WTC11 (cell line): ENCODE results near the gene KLHL11. TPM values are rescaled to one million over a fixed set of nuclear protein-coding genes. Genes with fewer than 3 reads are reported as not detected.

ENCODE experiments used
- ATAC-seq: fragments of 200-7000 bp; cut with Tn5 transposase; 2 replicates; pipeline ENCODE4 v1.10.0; 2021; ENCODE audit warnings: mild to moderate bottlenecking, moderate library complexity
- CTCF ChIA-PET: fragments of 300-600 bp; sonication (Branson Sonifier 250); formaldehyde crosslinking; loops from one replicate; lab custom pipeline; 2021; ENCODE audit warnings: antibody characterized with exemption; lab: Charles Lee
- POLR2A ChIA-PET: fragments of 350-600 bp; sonication (Branson Sonifier 250); formaldehyde crosslinking; loops from one replicate; lab custom pipeline; 2021; ENCODE audit warnings: antibody characterized with exemption; lab: Charles Lee
- DNase-seq: peaks from one replicate; pipeline ENCODE4 v3.0.0; 2021; ENCODE audit warnings: low spot score
- H3K27ac Mint-ChIP-seq: 2 replicates; pipeline ENCODE4 v1.8.0; 2021; ENCODE audit warnings: mixed read lengths
- H3K27me3 Mint-ChIP-seq: 2 replicates; pipeline ENCODE4 v1.8.0; 2021; ENCODE audit warnings: low read depth, mild to moderate bottlenecking, moderate library complexity, mixed read lengths
- H3K36me3 Mint-ChIP-seq: 2 replicates; pipeline ENCODE4 v1.8.0; 2021; ENCODE audit warnings: mixed read lengths
- H3K4me1 Mint-ChIP-seq: 2 replicates; pipeline ENCODE4 v1.8.0; 2022; ENCODE audit warnings: mixed read lengths
- H3K4me3 Mint-ChIP-seq: 2 replicates; pipeline ENCODE4 v1.8.0; 2021; ENCODE audit warnings: mild to moderate bottlenecking, moderate library complexity, mixed read lengths
- H3K9me3 Mint-ChIP-seq: 2 replicates; pipeline ENCODE4 v1.8.0; 2021; ENCODE audit warnings: mixed read lengths
- ATF1 ChIP-seq: sonication (generic); formaldehyde crosslinking; IDR thresholded peaks from 2 replicates; pipeline ENCODE4 v1.8.1; 2023; ENCODE audit warnings: mild to moderate bottlenecking, moderate library complexity, missing genetic modification reagents
- ETV6 ChIP-seq: sonication (generic); formaldehyde crosslinking; IDR thresholded peaks from 2 replicates; pipeline ENCODE4 v1.8.1; 2022; ENCODE audit warnings: mild to moderate bottlenecking, missing genetic modification reagents
- FOXK1 ChIP-seq: sonication (generic); formaldehyde crosslinking; IDR thresholded peaks from 2 replicates; pipeline ENCODE4 v1.8.0; 2022; ENCODE audit warnings: mild to moderate bottlenecking, moderate library complexity, missing genetic modification reagents
- GABPB1 ChIP-seq: sonication (generic); formaldehyde crosslinking; IDR thresholded peaks from 2 replicates; pipeline ENCODE4 v1.8.1; 2023; ENCODE audit warnings: mild to moderate bottlenecking, missing genetic modification reagents
- IRF2 ChIP-seq: sonication (generic); formaldehyde crosslinking; IDR thresholded peaks from 2 replicates; pipeline ENCODE4 v1.8.0; 2022; ENCODE audit warnings: low read depth, missing genetic modification reagents, borderline replicate concordance
- JUN ChIP-seq: sonication (generic); formaldehyde crosslinking; IDR thresholded peaks from 2 replicates; pipeline ENCODE4 v1.8.0; 2023; ENCODE audit warnings: mild to moderate bottlenecking, missing genetic modification reagents
- KAT7 ChIP-seq: sonication (generic); formaldehyde crosslinking; IDR thresholded peaks from 2 replicates; pipeline ENCODE4 v1.8.1; 2023; ENCODE audit warnings: missing genetic modification reagents, mild to moderate bottlenecking, borderline replicate concordance
- NFATC4 ChIP-seq: fragments of 250-450 bp; sonication (Bioruptor Pico); IDR thresholded peaks from 2 replicates; pipeline ENCODE4 v1.9.0; 2021; ENCODE audit warnings: mild to moderate bottlenecking
- NR2C2 ChIP-seq: sonication (generic); formaldehyde crosslinking; IDR thresholded peaks from 2 replicates; pipeline ENCODE4 v1.8.0; 2022; ENCODE audit warnings: mild to moderate bottlenecking, missing genetic modification reagents
- SMAD3 ChIP-seq: sonication (generic); formaldehyde crosslinking; IDR thresholded peaks from 2 replicates; pipeline ENCODE4 v1.8.0; 2022; ENCODE audit warnings: missing genetic modification reagents, mild to moderate bottlenecking, borderline replicate concordance
- TP53 ChIP-seq: sonication (generic); formaldehyde crosslinking; IDR thresholded peaks from 2 replicates; pipeline ENCODE4 v1.8.1; 2023; ENCODE audit warnings: mild to moderate bottlenecking, missing genetic modification reagents
- ZNF138 ChIP-seq: sonication (generic); formaldehyde crosslinking; conservative IDR thresholded peaks from 2 replicates; pipeline ENCODE4 v1.8.1; 2022; ENCODE audit warnings: mild to moderate bottlenecking, moderate library complexity, missing genetic modification reagents
- ZNF317 ChIP-seq: sonication (generic); formaldehyde crosslinking; IDR thresholded peaks from 2 replicates; pipeline ENCODE4 v1.8.1; 2023; ENCODE audit warnings: low read depth, mild to moderate bottlenecking, moderate library complexity, missing genetic modification reagents, borderline replicate concordance
- ZNF396 ChIP-seq: fragments of 250-450 bp; sonication (Bioruptor Pico); IDR thresholded peaks from 2 replicates; pipeline ENCODE4 v1.8.0; 2021; ENCODE audit warnings: mild to moderate bottlenecking, moderate library complexity, borderline replicate concordance
- total RNA-seq: library from RNA; stranded (reverse); gene quantifications from 3 replicates; pipeline ENCODE4 v1.2.3, GENCODE V29; 2021
- TF ChIP-seq, protein P1 (sequence below): sonication (generic); formaldehyde crosslinking; IDR thresholded peaks from 2 replicates; pipeline ENCODE4 v1.8.0; 2023; ENCODE audit warnings: mild to moderate bottlenecking, missing genetic modification reagents
- TF ChIP-seq, protein P2 (sequence below): sonication (generic); formaldehyde crosslinking; IDR thresholded peaks from 2 replicates; pipeline ENCODE4 v1.8.1; 2023; ENCODE audit warnings: mild to moderate bottlenecking, moderate library complexity, missing genetic modification reagents
- TF ChIP-seq, protein P3 (sequence below): sonication (generic); formaldehyde crosslinking; IDR thresholded peaks from 2 replicates; pipeline ENCODE4 v1.8.0; 2022; ENCODE audit warnings: mild to moderate bottlenecking, missing genetic modification reagents
- TF ChIP-seq, protein P4 (sequence below): sonication (generic); formaldehyde crosslinking; IDR thresholded peaks from 2 replicates; pipeline ENCODE4 v1.8.1; 2023; ENCODE audit warnings: mild to moderate bottlenecking, missing genetic modification reagents, moderate library complexity

The KLHL11 gene
- total RNA-seq, 1 experiment from 2014 or later: 15.0 TPM

DNA sequence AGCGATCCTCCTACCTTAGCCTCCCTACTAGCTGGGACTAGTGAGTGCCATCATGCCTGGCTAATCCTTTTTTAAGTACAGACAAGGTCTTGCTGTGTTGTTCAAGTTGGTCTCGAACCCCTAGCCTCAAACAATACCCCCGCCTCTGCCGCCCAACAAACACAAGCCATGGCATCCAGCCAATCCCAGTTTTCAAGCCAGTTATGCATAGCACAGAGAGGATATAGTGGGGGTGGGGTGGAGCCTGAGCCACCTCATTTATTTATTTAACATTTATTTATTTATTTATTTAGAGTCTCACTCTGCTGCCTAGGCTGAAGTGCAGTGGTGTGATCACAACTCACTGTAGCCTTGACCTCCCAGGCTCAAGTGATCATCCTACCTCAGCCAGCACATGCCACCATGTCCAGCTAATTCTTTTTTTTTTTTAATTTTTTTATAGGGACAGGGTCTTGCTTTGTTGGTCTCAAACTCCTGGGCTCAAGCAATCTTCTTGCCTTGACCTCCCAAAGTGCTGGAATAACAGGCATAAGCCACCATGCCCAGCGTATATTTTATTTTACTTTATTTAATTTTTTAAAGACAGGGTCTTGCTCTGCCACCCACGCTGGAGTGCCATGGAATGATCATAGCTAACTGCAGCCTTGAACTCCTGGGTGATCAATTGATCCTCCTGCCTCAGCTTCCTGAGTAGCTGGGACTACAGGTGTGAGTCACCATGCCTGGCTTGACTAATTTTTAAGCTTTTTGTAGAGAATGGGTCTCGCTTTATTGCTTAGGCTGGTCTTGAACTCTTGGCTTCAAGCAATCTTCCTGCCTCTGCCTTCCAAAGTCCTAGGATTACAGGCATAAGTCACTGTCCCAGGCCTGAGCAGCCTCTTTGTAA lies 26.2 kb upstream of the KLHL11 start:
- POLR2A ChIA-PET: interaction anchor here (0.5 kb wide), 1 partner anchor 72 kb away, joined by 3 read pairs; no protein-coding TSS in a partner anchor
- no peaks in the 10 kb centered on the region for H3K9me3 Mint-ChIP-seq
- TF ChIP-seq TP53 (CRISPR knock-in tag) (no peak), ATF1 (no peak), FOXK1 (CRISPR knock-in tag) (no peak), ZNF138 (CRISPR knock-in tag) (no peak), JUN (CRISPR knock-in tag) (no peak), ZNF317 (CRISPR knock-in tag) (no peak), KAT7 (CRISPR knock-in tag) (no peak), ZNF396 (no peak), NFATC4 (CRISPR knock-in tag) (no peak), IRF2 (CRISPR knock-in tag) (no peak), ETV6 (CRISPR knock-in tag) (no peak), SMAD3 (CRISPR knock-in tag) (no peak)
- TF ChIP-seq, protein P1, sequence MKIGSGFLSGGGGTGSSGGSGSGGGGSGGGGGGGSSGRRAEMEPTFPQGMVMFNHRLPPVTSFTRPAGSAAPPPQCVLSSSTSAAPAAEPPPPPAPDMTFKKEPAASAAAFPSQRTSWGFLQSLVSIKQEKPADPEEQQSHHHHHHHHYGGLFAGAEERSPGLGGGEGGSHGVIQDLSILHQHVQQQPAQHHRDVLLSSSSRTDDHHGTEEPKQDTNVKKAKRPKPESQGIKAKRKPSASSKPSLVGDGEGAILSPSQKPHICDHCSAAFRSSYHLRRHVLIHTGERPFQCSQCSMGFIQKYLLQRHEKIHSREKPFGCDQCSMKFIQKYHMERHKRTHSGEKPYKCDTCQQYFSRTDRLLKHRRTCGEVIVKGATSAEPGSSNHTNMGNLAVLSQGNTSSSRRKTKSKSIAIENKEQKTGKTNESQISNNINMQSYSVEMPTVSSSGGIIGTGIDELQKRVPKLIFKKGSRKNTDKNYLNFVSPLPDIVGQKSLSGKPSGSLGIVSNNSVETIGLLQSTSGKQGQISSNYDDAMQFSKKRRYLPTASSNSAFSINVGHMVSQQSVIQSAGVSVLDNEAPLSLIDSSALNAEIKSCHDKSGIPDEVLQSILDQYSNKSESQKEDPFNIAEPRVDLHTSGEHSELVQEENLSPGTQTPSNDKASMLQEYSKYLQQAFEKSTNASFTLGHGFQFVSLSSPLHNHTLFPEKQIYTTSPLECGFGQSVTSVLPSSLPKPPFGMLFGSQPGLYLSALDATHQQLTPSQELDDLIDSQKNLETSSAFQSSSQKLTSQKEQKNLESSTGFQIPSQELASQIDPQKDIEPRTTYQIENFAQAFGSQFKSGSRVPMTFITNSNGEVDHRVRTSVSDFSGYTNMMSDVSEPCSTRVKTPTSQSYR (CRISPR knock-in tag): no peak
- TF ChIP-seq, protein P2, sequence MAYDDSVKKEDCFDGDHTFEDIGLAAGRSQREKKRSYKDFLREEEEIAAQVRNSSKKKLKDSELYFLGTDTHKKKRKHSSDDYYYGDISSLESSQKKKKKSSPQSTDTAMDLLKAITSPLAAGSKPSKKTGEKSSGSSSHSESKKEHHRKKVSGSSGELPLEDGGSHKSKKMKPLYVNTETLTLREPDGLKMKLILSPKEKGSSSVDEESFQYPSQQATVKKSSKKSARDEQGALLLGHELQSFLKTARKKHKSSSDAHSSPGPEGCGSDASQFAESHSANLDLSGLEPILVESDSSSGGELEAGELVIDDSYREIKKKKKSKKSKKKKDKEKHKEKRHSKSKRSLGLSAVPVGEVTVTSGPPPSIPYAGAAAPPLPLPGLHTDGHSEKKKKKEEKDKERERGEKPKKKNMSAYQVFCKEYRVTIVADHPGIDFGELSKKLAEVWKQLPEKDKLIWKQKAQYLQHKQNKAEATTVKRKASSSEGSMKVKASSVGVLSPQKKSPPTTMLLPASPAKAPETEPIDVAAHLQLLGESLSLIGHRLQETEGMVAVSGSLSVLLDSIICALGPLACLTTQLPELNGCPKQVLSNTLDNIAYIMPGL: no peak
- TF ChIP-seq, protein P3, sequence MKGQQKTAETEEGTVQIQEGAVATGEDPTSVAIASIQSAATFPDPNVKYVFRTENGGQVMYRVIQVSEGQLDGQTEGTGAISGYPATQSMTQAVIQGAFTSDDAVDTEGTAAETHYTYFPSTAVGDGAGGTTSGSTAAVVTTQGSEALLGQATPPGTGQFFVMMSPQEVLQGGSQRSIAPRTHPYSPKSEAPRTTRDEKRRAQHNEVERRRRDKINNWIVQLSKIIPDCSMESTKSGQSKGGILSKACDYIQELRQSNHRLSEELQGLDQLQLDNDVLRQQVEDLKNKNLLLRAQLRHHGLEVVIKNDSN (CRISPR knock-in tag): no peak
- TF ChIP-seq, protein P4, sequence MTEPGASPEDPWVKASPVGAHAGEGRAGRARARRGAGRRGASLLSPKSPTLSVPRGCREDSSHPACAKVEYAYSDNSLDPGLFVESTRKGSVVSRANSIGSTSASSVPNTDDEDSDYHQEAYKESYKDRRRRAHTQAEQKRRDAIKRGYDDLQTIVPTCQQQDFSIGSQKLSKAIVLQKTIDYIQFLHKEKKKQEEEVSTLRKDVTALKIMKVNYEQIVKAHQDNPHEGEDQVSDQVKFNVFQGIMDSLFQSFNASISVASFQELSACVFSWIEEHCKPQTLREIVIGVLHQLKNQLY (CRISPR knock-in tag): no peak
- ATAC-seq (no peak), DNase-seq (no peak)
- CTCF ChIA-PET: interaction anchor here (1.7 kb wide), 1 partner anchor 68 kb away, joined by 6 read pairs; no protein-coding TSS in a partner anchor
- H3K27me3 Mint-ChIP-seq: no peaks in the 10 kb centered on the region; the same call in 1 of the 2 replicates
- H3K36me3 Mint-ChIP-seq: peaks cover 72% of the 10 kb centered on the region
- no peak overlapping the region for H3K4me3 Mint-ChIP-seq
- H3K27ac Mint-ChIP-seq: no peak overlapping the region
- no peaks in the 10 kb centered on the region for H3K4me1 Mint-ChIP-seq

DNA sequence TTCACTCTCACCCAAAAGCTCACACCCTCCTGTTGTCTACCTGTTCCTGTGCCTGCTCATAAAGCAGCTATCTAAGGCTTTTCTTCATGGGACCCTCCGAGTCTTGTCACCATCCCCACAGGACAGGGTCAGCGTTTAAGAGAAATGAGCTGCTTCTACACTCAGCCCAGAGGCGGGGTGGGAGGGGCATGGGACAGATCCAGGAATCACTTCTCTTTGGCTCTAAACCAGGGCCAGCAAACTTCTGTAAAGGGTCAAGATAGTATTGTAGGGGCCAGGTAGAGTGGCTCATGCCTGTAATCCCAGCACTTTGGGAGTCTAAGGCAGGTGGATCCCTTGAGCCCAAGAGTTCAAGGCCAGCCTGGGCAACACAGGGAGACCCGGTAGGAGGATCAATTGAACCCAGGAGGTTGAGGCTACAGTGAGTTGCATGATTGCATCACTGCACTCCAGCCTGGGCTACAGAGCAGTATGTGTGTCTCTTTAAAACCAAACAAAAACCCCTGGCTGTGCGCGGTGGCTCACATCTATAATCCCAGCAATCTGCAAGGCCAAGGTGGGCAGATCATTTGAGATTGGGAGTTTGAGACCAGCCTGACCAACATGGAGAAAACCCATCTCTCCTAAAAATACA lies 23.2 kb upstream of the KLHL11 start:
- CTCF ChIA-PET: interaction anchor here (1.3 to 2.2 kb wide), 3 partner anchors 61 to 102 kb away, joined by 4 to 9 read pairs (median 5); partner anchors contain the start of gene JUP

More for the DNA sequence above, 23.2 kb upstream of the KLHL11 start:
- peaks cover 81% of the 10 kb centered on the region for H3K36me3 Mint-ChIP-seq
- no peak overlapping the region for H3K4me3 Mint-ChIP-seq
- no peaks in the 10 kb centered on the region for H3K4me1 Mint-ChIP-seq
- no peaks in the 10 kb centered on the region for H3K9me3 Mint-ChIP-seq
- POLR2A ChIA-PET: no interaction called here
- TF ChIP-seq NR2C2 (CRISPR knock-in tag) (no peak), GABPB1 (peak; percentile 54; the same call in 1 of the 2 replicates)
- TF ChIP-seq, all 79 proteins: peak for 1
- ATAC-seq (no peak), DNase-seq (no peak)
- H3K27me3 Mint-ChIP-seq: no peaks in the 10 kb centered on the region
- no peak overlapping the region for H3K27ac Mint-ChIP-seq
